Stimulated activated naive B cell treated with anti-CD40 and anti-IgM and Interleukin-4, amounts not matched to agents 10 μg/mL and 1 μg/mL and 100 μg/mL, for 72 hours (primary cell): ENCODE results near the gene NOG.

Source experiments
- ATAC-seq, 2 donors: fragments of 150-1000 bp; cut with Tn5 transposase; replicated peaks; 2 replicates each; pipeline ENCODE4 v1.10.0; 2021; ENCODE audit warnings: moderate library complexity in 1 of 2
- DNase-seq: peaks from one replicate; pipeline ENCODE4 v3.0.0; 2021
- H3K27ac Mint-ChIP-seq: one replicate; pipeline ENCODE4 v1.8.0; 2022; ENCODE audit warnings: mild to moderate bottlenecking, mixed read lengths
- H3K27me3 Mint-ChIP-seq, 2 donors: one replicate each; pipeline ENCODE4 v1.8.0; 2022; ENCODE audit warnings: mixed read lengths in 2 of 2
- H3K36me3 Mint-ChIP-seq, 2 donors: one replicate each; pipeline ENCODE4 v1.8.0; 2022; ENCODE audit warnings: mixed read lengths in 2 of 2, mild to moderate bottlenecking in 1 of 2
- H3K4me1 Mint-ChIP-seq, 2 donors: one replicate each; pipeline ENCODE4 v1.8.0; 2022; ENCODE audit warnings: mixed read lengths in 2 of 2, mild to moderate bottlenecking in 1 of 2
- H3K4me3 Mint-ChIP-seq, 2 donors: one replicate each; pipeline ENCODE4 v1.8.0; 2022; ENCODE audit warnings: mild to moderate bottlenecking in 2 of 2, mixed read lengths in 2 of 2, moderate library complexity in 1 of 2
- H3K9me3 Mint-ChIP-seq, 2 donors: one replicate each; pipeline ENCODE4 v1.8.0; 2022; ENCODE audit warnings: mixed read lengths in 2 of 2, mild to moderate bottlenecking in 1 of 2

The NOG gene

GRCh38 chr17:56602292-56603130, 9.0 kb downstream of the NOG start:
- Mint-ChIP-seq H3K27ac (no peak overlapping the region), H3K4me1 (peaks cover 5 to 10% of the 10 kb centered on the region in 2 donors)

GRCh38 chr17:56603486-56604238, 10.2 kb downstream of the NOG start:
- Mint-ChIP-seq H3K27ac (no peak overlapping the region), H3K4me1 (peaks cover 0 to 1% of the 10 kb centered on the region in 2 donors), H3K36me3 (no peaks in the 10 kb centered on the region), H3K4me3 (no peak overlapping the region), H3K9me3 (no peaks in the 10 kb centered on the region), H3K27me3 (peaks cover 33 to 39% of the 10 kb centered on the region in 2 donors)
- DNase-seq (no peak), ATAC-seq (no peak)

More at GRCh38 chr17:56602292-56603130, 9.0 kb downstream of the NOG start:
- DNase-seq, result no peak
- peaks cover 44% of the 10 kb centered on the region in 2 donors for H3K27me3 Mint-ChIP-seq
- H3K4me3 Mint-ChIP-seq, result no peak overlapping the region
- no peak for ATAC-seq
- H3K9me3 Mint-ChIP-seq, result no peaks in the 10 kb centered on the region
- no peaks in the 10 kb centered on the region for H3K36me3 Mint-ChIP-seq

GRCh38 chr17:56604691-56605290, 11.3 kb downstream of the NOG start:
- no peak for ATAC-seq
- no peak for DNase-seq

GRCh38 chr17:56608944-56609343, 15.4 kb downstream of the NOG start:
- peaks cover 14 to 15% of the 10 kb centered on the region in 2 donors for H3K27me3 Mint-ChIP-seq
- no peaks in the 10 kb centered on the region for H3K9me3 Mint-ChIP-seq
- no peak overlapping the region for H3K4me3 Mint-ChIP-seq
- H3K4me1 Mint-ChIP-seq, result no peaks in the 10 kb centered on the region
- H3K36me3 Mint-ChIP-seq, result no peaks in the 10 kb centered on the region
- no peak for DNase-seq
- no peak overlapping the region for H3K27ac Mint-ChIP-seq
- no peak for ATAC-seq

More at GRCh38 chr17:56604691-56605290, 11.3 kb downstream of the NOG start:
- H3K4me3 Mint-ChIP-seq, result no peak overlapping the region
- H3K27ac Mint-ChIP-seq, result no peak overlapping the region
- no peaks in the 10 kb centered on the region for H3K36me3 Mint-ChIP-seq
- no peaks in the 10 kb centered on the region for H3K4me1 Mint-ChIP-seq
- H3K27me3 Mint-ChIP-seq, result peaks cover 22 to 29% of the 10 kb centered on the region in 2 donors
- no peaks in the 10 kb centered on the region for H3K9me3 Mint-ChIP-seq

GRCh38 chr17:56610321-56610720, 16.8 kb downstream of the NOG start:
- ATAC-seq (no peak), DNase-seq (no peak)
- no peaks in the 10 kb centered on the region for H3K36me3 Mint-ChIP-seq
- H3K27me3 Mint-ChIP-seq, result peaks cover 3 to 12% of the 10 kb centered on the region in 2 donors
- H3K4me3 Mint-ChIP-seq, result no peak overlapping the region
- no peak overlapping the region for H3K27ac Mint-ChIP-seq
- H3K9me3 Mint-ChIP-seq, result no peaks in the 10 kb centered on the region
- H3K4me1 Mint-ChIP-seq, result no peaks in the 10 kb centered on the region

GRCh38 chr17:56613131-56613530, 19.6 kb downstream of the NOG start:
- ATAC-seq (no peak), DNase-seq (no peak)
- H3K4me3 Mint-ChIP-seq, result no peak overlapping the region
- peaks cover 0 to 2% of the 10 kb centered on the region in 2 donors for H3K9me3 Mint-ChIP-seq
- H3K4me1 Mint-ChIP-seq, result no peaks in the 10 kb centered on the region
- peaks cover 0 to 2% of the 10 kb centered on the region in 2 donors for H3K27me3 Mint-ChIP-seq
- H3K27ac Mint-ChIP-seq, result no peak overlapping the region
- no peaks in the 10 kb centered on the region for H3K36me3 Mint-ChIP-seq

GRCh38 chr17:56614522-56614921, 21.0 kb downstream of the NOG start:
- no peak for ATAC-seq
- no peaks in the 10 kb centered on the region for H3K36me3 Mint-ChIP-seq
- no peak overlapping the region for H3K27ac Mint-ChIP-seq
- DNase-seq, result no peak
- H3K4me3 Mint-ChIP-seq, result no peak overlapping the region
- H3K27me3 Mint-ChIP-seq, result no peaks in the 10 kb centered on the region
- peaks cover 0 to 2% of the 10 kb centered on the region in 2 donors for H3K9me3 Mint-ChIP-seq
- no peaks in the 10 kb centered on the region for H3K4me1 Mint-ChIP-seq

- H3K4me3 Mint-ChIP-seq, result no peak overlapping the region
- no peaks in the 10 kb centered on the region for H3K36me3 Mint-ChIP-seq
- DNase-seq (no peak), ATAC-seq (no peak)
- no peaks in the 10 kb centered on the region for H3K4me1 Mint-ChIP-seq
- peaks cover 0 to 2% of the 10 kb centered on the region in 2 donors for H3K9me3 Mint-ChIP-seq
- H3K27me3 Mint-ChIP-seq, result no peaks in the 10 kb centered on the region
- H3K27ac Mint-ChIP-seq, result no peak overlapping the region
Observed at GRCh38 chr17:56616239-56616638, 22.7 kb downstream of the NOG start.

GRCh38 chr17:56623383-56623782, 29.9 kb downstream of the NOG start:
- DNase-seq (no peak), ATAC-seq (no peak)
- H3K4me3 Mint-ChIP-seq, result no peak overlapping the region
- no peaks in the 10 kb centered on the region for H3K27me3 Mint-ChIP-seq
- no peaks in the 10 kb centered on the region for H3K4me1 Mint-ChIP-seq
- H3K36me3 Mint-ChIP-seq, result no peaks in the 10 kb centered on the region
- H3K9me3 Mint-ChIP-seq, result no peaks in the 10 kb centered on the region
- no peak overlapping the region for H3K27ac Mint-ChIP-seq

- DNase-seq (no peak), ATAC-seq (no peak)
- no peaks in the 10 kb centered on the region for H3K9me3 Mint-ChIP-seq
- no peaks in the 10 kb centered on the region for H3K36me3 Mint-ChIP-seq
- H3K4me1 Mint-ChIP-seq, result no peaks in the 10 kb centered on the region
- no peak overlapping the region for H3K4me3 Mint-ChIP-seq
- no peak overlapping the region for H3K27ac Mint-ChIP-seq
- no peaks in the 10 kb centered on the region for H3K27me3 Mint-ChIP-seq
Observed at GRCh38 chr17:56624309-56624708, 30.8 kb downstream of the NOG start.

- H3K4me1 Mint-ChIP-seq, result no peaks in the 10 kb centered on the region
- no peak overlapping the region for H3K4me3 Mint-ChIP-seq
- H3K36me3 Mint-ChIP-seq, result no peaks in the 10 kb centered on the region
- ATAC-seq, result no peak
- no peaks in the 10 kb centered on the region for H3K27me3 Mint-ChIP-seq
- DNase-seq, result no peak
- no peaks in the 10 kb centered on the region for H3K9me3 Mint-ChIP-seq
- no peak overlapping the region for H3K27ac Mint-ChIP-seq
Observed at GRCh38 chr17:56624912-56625311, 31.4 kb downstream of the NOG start.

GRCh38 chr17:56629531-56630075, 36.1 kb downstream of the NOG start:
- no peaks in the 10 kb centered on the region for H3K36me3 Mint-ChIP-seq
- H3K4me3 Mint-ChIP-seq, result no peak overlapping the region
- no peaks in the 10 kb centered on the region for H3K9me3 Mint-ChIP-seq
- no peak for DNase-seq
- no peak overlapping the region for H3K27ac Mint-ChIP-seq
- no peaks in the 10 kb centered on the region for H3K27me3 Mint-ChIP-seq
- H3K4me1 Mint-ChIP-seq, result no peaks in the 10 kb centered on the region
- ATAC-seq, result peak; percentile 57 to 68

- Mint-ChIP-seq H3K27me3 (peaks cover 0 to 1% of the 10 kb centered on the region in 2 donors), H3K9me3 (no peaks in the 10 kb centered on the region), H3K27ac (no peak overlapping the region), H3K4me3 (no peak overlapping the region), H3K36me3 (no peaks in the 10 kb centered on the region), H3K4me1 (no peaks in the 10 kb centered on the region)
- ATAC-seq (no peak), DNase-seq (no peak)
Observed at GRCh38 chr17:56630202-56630601, 36.7 kb downstream of the NOG start.

GRCh38 chr17:56633681-56634080, 40.2 kb downstream of the NOG start:
- Mint-ChIP-seq H3K9me3 (no peaks in the 10 kb centered on the region), H3K27ac (no peak overlapping the region), H3K27me3 (peaks cover 8 to 15% of the 10 kb centered on the region in 2 donors), H3K4me1 (no peaks in the 10 kb centered on the region), H3K4me3 (no peak overlapping the region), H3K36me3 (no peaks in the 10 kb centered on the region)
- ATAC-seq (no peak), DNase-seq (no peak)
